Measurements from ENCODE around the gene FNDC10.

DNA sequence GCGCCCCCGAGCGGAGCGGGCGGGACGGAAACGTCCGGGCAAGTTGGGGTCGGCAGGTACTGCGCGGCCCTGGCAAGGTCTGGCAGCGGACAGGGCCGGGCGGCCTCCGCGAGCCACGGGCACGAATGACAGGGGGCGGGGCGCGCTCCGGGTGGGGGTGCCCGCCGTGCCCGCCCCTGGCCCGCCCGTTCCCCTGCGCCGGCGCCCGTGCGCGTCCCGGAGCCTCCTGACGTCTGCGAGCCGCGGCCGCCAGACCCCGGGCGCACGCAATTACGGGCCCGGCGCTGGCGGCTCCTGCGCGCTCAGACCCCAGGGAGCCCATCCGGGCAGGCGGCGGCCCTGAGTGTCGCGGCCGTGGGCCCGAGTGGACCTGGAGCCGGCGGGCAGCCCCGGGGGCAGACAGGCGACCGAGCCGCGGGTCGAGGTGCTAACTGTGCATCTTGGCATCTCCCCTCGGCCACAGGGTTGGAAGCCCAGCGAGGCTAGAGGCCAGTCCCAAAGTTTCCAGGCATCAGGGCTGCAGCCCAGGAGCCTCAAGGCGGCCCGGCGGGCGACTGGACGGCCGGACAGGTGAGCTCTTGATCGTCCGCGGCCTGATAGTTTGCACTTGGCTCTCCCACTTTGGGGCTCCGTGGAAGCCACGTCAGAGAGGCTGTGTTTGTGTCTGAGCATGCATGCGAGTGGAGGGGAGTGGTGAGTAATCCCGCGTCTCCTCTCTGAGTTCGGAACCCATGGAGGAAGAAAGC, 16.3 kb upstream of the FNDC10 start:
- no peak for TF ChIP-seq POLR2A (IDR thresholded peaks at IDR 0.05)
- TF ChIP-seq, protein P1, sequence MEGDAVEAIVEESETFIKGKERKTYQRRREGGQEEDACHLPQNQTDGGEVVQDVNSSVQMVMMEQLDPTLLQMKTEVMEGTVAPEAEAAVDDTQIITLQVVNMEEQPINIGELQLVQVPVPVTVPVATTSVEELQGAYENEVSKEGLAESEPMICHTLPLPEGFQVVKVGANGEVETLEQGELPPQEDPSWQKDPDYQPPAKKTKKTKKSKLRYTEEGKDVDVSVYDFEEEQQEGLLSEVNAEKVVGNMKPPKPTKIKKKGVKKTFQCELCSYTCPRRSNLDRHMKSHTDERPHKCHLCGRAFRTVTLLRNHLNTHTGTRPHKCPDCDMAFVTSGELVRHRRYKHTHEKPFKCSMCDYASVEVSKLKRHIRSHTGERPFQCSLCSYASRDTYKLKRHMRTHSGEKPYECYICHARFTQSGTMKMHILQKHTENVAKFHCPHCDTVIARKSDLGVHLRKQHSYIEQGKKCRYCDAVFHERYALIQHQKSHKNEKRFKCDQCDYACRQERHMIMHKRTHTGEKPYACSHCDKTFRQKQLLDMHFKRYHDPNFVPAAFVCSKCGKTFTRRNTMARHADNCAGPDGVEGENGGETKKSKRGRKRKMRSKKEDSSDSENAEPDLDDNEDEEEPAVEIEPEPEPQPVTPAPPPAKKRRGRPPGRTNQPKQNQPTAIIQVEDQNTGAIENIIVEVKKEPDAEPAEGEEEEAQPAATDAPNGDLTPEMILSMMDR (IDR thresholded peaks at IDR 0.05) = no peak
